Vagina (tissue), 2 donors: ENCODE measurements around the gene TEX264.

ENCODE experiments used
- CTCF ChIP-seq, 3 experiments: fragments of 450-650 bp in 2 of 3; fragments of 200-600 bp in 1 of 3; sonication (generic) in 1 of 3; IDR thresholded peaks; one replicate each; pipeline ENCODE4 v1.5.1; 2017 to 2019; ENCODE audit warnings: antibody characterized with exemption in 3 of 3, mild to moderate bottlenecking in 2 of 3, moderate library complexity in 2 of 3
- POLR2A ChIP-seq, 2 donors: fragments of 450-650 bp; IDR thresholded peaks; one replicate each; pipeline ENCODE4 v1.6.1; 2017; ENCODE audit warnings: antibody characterized with exemption in 2 of 2, mild to moderate bottlenecking in 2 of 2, moderate library complexity in 2 of 2
- POLR2AphosphoS5 ChIP-seq, 2 donors: sonication (generic); formaldehyde crosslinking; IDR thresholded peaks; one replicate each; pipeline ENCODE4 v1.9.0; 2017; ENCODE audit warnings: antibody characterized with exemption in 2 of 2, mild to moderate bottlenecking in 2 of 2, low read depth in 1 of 2; ENCODE audit not compliant: insufficient read depth in 1 of 2

- TF ChIP-seq CTCF (IDR thresholded peaks at IDR 0.05) = no peak
- TF ChIP-seq POLR2A (IDR thresholded peaks at IDR 0.05) = no peak
- TF ChIP-seq POLR2AphosphoS5 (IDR thresholded peaks at IDR 0.05; ENCODE audit: insufficient read depth in 1 of 2, low read depth in 1 of 2) = no peak
Observed at GRCh38 chr3:51748327-51748726, 77.3 kb downstream of the TEX264 start.
